ENCODE data around the gene NFASC.

The NFASC gene

GRCh38 chr1:204946640-204947039 lies 76.0 kb downstream of the NFASC start:
- H3K4me1 ChIP-seq (ENCODE audit: control insufficient read depth, low read length): no peaks in the 10 kb centered on the region
- no peaks in the 10 kb centered on the region for H3K9me2 ChIP-seq (replicated peaks; ENCODE audit: control insufficient read depth, low read length)
- H3K36me3 ChIP-seq (ENCODE audit: control insufficient read depth, low read length): no peaks in the 10 kb centered on the region
- H3F3A ChIP-seq (ENCODE audit: control insufficient read depth, insufficient read depth): no peaks in the 10 kb centered on the region
- TF ChIP-seq CTCF (IDR thresholded peaks at IDR 0.05; ENCODE audit: low read depth, low read length, poor library complexity, severe bottlenecking) (no peak), EZH2phosphoT487 (IDR thresholded peaks at IDR 0.05; ENCODE audit: borderline replicate concordance, low read length) (no peak)
- H3K9me3 ChIP-seq (ENCODE audit: control insufficient read depth, insufficient read depth, low read length): no peaks in the 10 kb centered on the region
- H3K79me2 ChIP-seq (ENCODE audit: control insufficient read depth, low read length): no peaks in the 10 kb centered on the region
- no peak overlapping the region for H3K4me3 ChIP-seq (ENCODE audit: low read length)
- H4K20me1 ChIP-seq (ENCODE audit: control insufficient read depth, insufficient read depth, low read depth, low read length): no peaks in the 10 kb centered on the region
- H3K27ac ChIP-seq (ENCODE audit: low read depth, low read length): no peak overlapping the region
- no peak overlapping the region for H3K4me2 ChIP-seq (ENCODE audit: low read length)
- H3K27me3 ChIP-seq (ENCODE audit: control insufficient read depth, low read length): peaks cover 14% of the 10 kb centered on the region; the same call in 1 of the 2 replicates

GRCh38 chr1:204947338-204947737 lies 76.7 kb downstream of the NFASC start:
- H3F3A ChIP-seq (ENCODE audit: control insufficient read depth, insufficient read depth): no peaks in the 10 kb centered on the region
- no peak overlapping the region for H3K4me3 ChIP-seq (ENCODE audit: low read length)
- peaks cover 14% of the 10 kb centered on the region; the same call in 1 of the 2 replicates for H3K27me3 ChIP-seq (ENCODE audit: control insufficient read depth, low read length)
- H3K4me1 ChIP-seq (ENCODE audit: control insufficient read depth, low read length): no peaks in the 10 kb centered on the region
- H3K36me3 ChIP-seq (ENCODE audit: control insufficient read depth, low read length): no peaks in the 10 kb centered on the region
- H3K9me3 ChIP-seq (ENCODE audit: control insufficient read depth, insufficient read depth, low read length): no peaks in the 10 kb centered on the region
- no peak overlapping the region for H3K4me2 ChIP-seq (ENCODE audit: low read length)
- no peaks in the 10 kb centered on the region for H3K9me2 ChIP-seq (replicated peaks; ENCODE audit: control insufficient read depth, low read length)
- TF ChIP-seq EZH2phosphoT487 (IDR thresholded peaks at IDR 0.05; ENCODE audit: borderline replicate concordance, low read length): no peak
- no peak for TF ChIP-seq CTCF (IDR thresholded peaks at IDR 0.05; ENCODE audit: low read depth, low read length, poor library complexity, severe bottlenecking)
- no peaks in the 10 kb centered on the region for H3K79me2 ChIP-seq (ENCODE audit: control insufficient read depth, low read length)
- no peak overlapping the region for H3K27ac ChIP-seq (ENCODE audit: low read depth, low read length)
- no peaks in the 10 kb centered on the region for H4K20me1 ChIP-seq (ENCODE audit: control insufficient read depth, insufficient read depth, low read depth, low read length)

- H3K4me2 ChIP-seq (ENCODE audit: low read length): no peak overlapping the region
- H4K20me1 ChIP-seq (ENCODE audit: control insufficient read depth, insufficient read depth, low read depth, low read length): no peaks in the 10 kb centered on the region
- H3K4me1 ChIP-seq (ENCODE audit: control insufficient read depth, low read length): no peaks in the 10 kb centered on the region
- TF ChIP-seq EZH2phosphoT487 (IDR thresholded peaks at IDR 0.05; ENCODE audit: borderline replicate concordance, low read length) (no peak), CTCF (IDR thresholded peaks at IDR 0.05; ENCODE audit: low read depth, low read length, poor library complexity, severe bottlenecking) (no peak)
- H3K27ac ChIP-seq (ENCODE audit: low read depth, low read length): no peak overlapping the region
- H3K4me3 ChIP-seq (ENCODE audit: low read length): no peak overlapping the region
- H3K9me2 ChIP-seq (replicated peaks; ENCODE audit: control insufficient read depth, low read length): no peaks in the 10 kb centered on the region
- H3K9me3 ChIP-seq (ENCODE audit: control insufficient read depth, insufficient read depth, low read length): no peaks in the 10 kb centered on the region
- H3K79me2 ChIP-seq (ENCODE audit: control insufficient read depth, low read length): no peaks in the 10 kb centered on the region
- H3K27me3 ChIP-seq (ENCODE audit: control insufficient read depth, low read length): peaks cover 14% of the 10 kb centered on the region; the same call in 1 of the 2 replicates
- no peaks in the 10 kb centered on the region for H3F3A ChIP-seq (ENCODE audit: control insufficient read depth, insufficient read depth)
- no peaks in the 10 kb centered on the region for H3K36me3 ChIP-seq (ENCODE audit: control insufficient read depth, low read length)
Observed at GRCh38 chr1:204947747-204948146, 77.1 kb downstream of the NFASC start.
